SK-N-SH treated with all-trans-retinoic acid at 6 μM for 48 hours (cell line): ENCODE data around the gene HIP1.

ENCODE experiments used
- ISL1 ChIP-seq: fragments of 250-450 bp; sonication (Bioruptor Pico); IDR thresholded peaks from 2 replicates; pipeline ENCODE4 v2.1.2; 2022; ENCODE audit warnings: mild to moderate bottlenecking, moderate library complexity
- OSR1 ChIP-seq: fragments of 250-450 bp; sonication (Bioruptor Pico); IDR thresholded peaks from 2 replicates; pipeline ENCODE4 v1.8.0; 2022; ENCODE audit warnings: moderate library complexity, mild to moderate bottlenecking, inconsistent platforms
- ZC3H10 ChIP-seq: fragments of 250-450 bp; sonication (Bioruptor Pico); IDR thresholded peaks from 2 replicates; pipeline ENCODE4 v1.5.1; 2021; ENCODE audit warnings: mild to moderate bottlenecking, moderate library complexity
- ZFP30 ChIP-seq: fragments of 450-650 bp; formaldehyde crosslinking; IDR thresholded peaks from 2 replicates; pipeline ENCODE4 v1.5.0; 2022; ENCODE audit warnings: mild to moderate bottlenecking, moderate library complexity

DNA sequence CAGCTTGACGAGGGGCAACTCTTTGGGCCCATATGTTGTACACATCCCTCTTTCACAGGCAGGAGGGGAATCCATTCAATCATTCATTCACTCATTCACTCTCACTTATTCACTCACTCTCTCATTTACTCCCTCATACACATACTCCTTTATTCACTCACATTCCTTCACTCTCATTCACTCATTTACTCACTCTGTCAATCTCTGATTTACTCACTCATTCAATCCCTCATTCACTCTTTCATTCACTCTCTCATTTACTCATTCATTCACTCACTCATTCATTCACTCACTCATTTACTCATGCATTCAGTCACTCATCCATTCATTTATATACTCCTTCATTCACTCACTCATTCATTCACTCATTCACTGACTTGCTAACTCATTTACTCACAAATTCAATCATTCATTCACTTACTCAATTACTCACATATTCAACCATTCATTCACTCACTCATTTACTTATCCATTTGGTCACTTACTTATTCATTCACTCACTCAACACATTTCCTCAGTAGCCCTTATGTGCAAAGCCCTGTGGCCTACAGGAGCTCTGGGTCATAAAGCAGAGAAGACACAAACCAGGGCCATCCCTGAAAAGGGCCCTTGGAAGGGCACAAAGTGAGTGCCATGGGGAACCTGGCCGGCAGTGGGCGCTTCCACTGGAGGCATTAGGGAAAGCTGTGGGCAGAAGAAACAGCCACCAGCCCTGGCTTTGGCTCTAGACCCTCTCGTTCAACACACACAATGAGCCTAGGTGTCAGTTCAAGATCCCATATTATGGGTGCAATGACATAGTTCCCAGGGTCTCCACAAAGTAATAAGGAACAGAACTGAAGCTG lies 26.0 kb downstream of the HIP1 start:
- TF ChIP-seq ZC3H10 (CRISPR knock-in tag): no peak
- no peak for TF ChIP-seq ISL1 (CRISPR knock-in tag)
- TF ChIP-seq ZFP30 (CRISPR knock-in tag): no peak
- no peak for TF ChIP-seq OSR1 (CRISPR knock-in tag)
